ENCODE measurements around the gene HMX1.

DNA sequence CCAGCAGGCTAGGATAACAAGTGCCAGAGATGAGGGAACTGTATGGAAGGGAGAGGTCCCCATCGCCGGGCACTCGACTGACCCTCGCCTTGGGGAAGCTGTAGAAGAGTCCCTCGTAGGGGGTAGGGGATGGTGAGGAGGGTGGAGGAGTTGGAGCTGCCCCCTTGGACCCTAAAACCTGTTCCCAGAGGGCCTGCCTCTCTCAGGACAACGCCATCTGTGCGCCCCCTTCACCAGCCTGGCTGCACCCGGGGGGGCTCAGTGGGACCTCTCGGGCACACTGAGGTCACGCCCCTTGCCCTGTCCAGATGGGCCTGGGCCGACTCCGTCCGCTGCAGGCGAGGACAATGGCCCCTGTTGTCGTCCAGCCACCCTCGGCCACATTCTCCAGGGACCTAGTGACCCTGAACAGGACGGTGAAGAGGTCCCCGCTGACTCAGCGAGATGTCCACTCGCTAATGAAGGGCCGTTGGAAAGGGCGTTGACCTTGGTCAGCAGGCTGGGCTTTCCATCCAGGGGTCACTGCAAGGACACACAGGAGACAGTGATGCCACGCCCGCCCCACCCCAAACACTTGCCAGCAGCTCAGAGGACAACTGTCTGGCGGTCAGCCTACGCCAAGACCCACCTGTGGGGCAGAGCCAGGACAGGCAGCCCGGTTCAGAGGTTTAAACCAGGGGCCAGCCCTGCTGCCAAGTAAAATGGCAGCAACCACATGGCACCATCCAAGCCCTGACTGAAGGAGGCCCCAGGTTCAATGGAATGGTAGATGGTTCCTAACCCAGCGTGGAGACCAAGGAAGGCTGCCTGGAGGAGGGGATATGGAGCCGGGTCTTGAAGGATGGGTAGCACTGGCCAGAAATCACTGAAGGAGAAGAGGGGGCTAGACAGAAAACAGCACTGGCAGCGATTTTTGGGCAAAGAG lies 51.2 kb downstream of the HMX1 start:
- TF ChIP-seq EZH2 (IDR thresholded peaks at IDR 0.05; ENCODE audit: low read length, unreplicated experiment) = no peak
- TF ChIP-seq, protein P1, sequence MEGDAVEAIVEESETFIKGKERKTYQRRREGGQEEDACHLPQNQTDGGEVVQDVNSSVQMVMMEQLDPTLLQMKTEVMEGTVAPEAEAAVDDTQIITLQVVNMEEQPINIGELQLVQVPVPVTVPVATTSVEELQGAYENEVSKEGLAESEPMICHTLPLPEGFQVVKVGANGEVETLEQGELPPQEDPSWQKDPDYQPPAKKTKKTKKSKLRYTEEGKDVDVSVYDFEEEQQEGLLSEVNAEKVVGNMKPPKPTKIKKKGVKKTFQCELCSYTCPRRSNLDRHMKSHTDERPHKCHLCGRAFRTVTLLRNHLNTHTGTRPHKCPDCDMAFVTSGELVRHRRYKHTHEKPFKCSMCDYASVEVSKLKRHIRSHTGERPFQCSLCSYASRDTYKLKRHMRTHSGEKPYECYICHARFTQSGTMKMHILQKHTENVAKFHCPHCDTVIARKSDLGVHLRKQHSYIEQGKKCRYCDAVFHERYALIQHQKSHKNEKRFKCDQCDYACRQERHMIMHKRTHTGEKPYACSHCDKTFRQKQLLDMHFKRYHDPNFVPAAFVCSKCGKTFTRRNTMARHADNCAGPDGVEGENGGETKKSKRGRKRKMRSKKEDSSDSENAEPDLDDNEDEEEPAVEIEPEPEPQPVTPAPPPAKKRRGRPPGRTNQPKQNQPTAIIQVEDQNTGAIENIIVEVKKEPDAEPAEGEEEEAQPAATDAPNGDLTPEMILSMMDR (conservative IDR thresholded peaks at IDR 0.05; ENCODE audit: low read depth, low read length) = no peak
